AG09309 (cell line): ENCODE results near the gene ZNF583.

ENCODE experiments used
- DNase-seq: peaks from one replicate; pipeline ENCODE4 v3.0.0-alpha.2; 2010; ENCODE audit warnings: low read depth
- H3K4me3 ChIP-seq: 2 replicates; pipeline ENCODE4 v1.5.1; 2011; ENCODE audit warnings: mild to moderate bottlenecking, low read depth, low read length, moderate library complexity; ENCODE audit not compliant: control insufficient read depth
- TF ChIP-seq, protein P1 (sequence below): IDR thresholded peaks from 2 replicates; pipeline ENCODE4 v1.5.1; 2011; ENCODE audit warnings: mild to moderate bottlenecking, low read depth, low read length, inconsistent platforms; ENCODE audit not compliant: insufficient read depth, control insufficient read depth; ENCODE audit errors: missing control alignments

Gene ZNF583

DNA sequence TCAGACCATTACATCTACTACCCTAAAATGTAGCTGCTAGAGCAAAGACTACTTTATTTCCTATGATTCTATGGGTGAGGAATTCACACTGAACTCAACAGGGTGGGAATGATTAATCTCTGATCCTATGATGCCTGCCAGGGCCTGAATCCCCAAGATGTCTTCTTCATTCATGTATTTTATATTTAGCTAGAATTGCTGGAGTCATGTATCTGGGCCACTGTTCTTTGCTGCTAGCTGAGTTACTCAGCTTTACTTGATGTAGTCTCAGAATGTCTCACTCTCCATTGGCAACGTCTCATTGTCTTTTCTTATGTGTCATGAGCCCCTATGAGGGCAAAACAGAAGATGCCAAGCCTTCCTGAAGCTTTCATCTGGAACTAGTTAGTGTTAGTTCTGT lies 31.9 kb upstream of the ZNF583 start:
- DNase-seq = no peak
- TF ChIP-seq, protein P1, sequence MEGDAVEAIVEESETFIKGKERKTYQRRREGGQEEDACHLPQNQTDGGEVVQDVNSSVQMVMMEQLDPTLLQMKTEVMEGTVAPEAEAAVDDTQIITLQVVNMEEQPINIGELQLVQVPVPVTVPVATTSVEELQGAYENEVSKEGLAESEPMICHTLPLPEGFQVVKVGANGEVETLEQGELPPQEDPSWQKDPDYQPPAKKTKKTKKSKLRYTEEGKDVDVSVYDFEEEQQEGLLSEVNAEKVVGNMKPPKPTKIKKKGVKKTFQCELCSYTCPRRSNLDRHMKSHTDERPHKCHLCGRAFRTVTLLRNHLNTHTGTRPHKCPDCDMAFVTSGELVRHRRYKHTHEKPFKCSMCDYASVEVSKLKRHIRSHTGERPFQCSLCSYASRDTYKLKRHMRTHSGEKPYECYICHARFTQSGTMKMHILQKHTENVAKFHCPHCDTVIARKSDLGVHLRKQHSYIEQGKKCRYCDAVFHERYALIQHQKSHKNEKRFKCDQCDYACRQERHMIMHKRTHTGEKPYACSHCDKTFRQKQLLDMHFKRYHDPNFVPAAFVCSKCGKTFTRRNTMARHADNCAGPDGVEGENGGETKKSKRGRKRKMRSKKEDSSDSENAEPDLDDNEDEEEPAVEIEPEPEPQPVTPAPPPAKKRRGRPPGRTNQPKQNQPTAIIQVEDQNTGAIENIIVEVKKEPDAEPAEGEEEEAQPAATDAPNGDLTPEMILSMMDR = no peak

DNA sequence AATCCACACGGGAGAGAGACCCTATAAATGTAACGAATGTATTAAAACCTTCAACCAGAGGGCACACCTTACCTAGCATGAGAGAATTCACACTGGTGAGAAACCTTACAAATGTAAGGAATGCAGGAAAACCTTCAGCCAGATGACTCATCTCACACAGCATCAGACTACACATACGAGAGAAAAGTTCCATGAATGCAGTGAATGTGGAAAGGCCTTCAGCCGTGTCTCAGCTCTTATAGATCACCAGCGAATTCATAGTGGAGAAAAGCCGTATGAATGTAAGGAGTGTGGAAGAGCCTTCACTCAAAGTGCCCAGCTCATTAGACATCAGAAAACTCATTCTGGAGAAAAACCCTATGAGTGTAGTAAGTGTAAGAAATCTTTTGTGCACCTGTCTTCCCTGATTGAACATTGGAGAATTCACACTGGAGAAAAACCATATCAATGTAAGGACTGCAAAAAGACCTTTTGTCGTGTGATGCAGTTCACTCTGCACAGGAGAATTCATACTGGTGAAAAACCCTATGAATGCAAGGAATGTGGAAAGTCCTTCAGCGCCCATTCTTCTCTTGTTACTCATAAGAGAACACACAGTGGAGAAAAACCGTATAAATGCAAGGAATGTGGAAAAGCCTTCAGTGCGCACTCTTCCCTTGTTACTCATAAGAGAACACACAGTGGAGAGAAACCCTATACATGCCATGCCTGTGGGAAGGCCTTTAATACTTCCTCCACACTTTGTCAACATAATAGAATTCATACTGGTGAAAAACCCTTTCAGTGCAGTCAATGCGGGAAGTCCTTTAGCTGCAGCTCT lies 26.8 kb upstream of the ZNF583 start:
- no peak overlapping the region for H3K4me3 ChIP-seq
- DNase-seq = no peak
- TF ChIP-seq, protein P1 = no peak

More for the DNA sequence above, 31.9 kb upstream of the ZNF583 start:
- no peak overlapping the region for H3K4me3 ChIP-seq

DNA sequence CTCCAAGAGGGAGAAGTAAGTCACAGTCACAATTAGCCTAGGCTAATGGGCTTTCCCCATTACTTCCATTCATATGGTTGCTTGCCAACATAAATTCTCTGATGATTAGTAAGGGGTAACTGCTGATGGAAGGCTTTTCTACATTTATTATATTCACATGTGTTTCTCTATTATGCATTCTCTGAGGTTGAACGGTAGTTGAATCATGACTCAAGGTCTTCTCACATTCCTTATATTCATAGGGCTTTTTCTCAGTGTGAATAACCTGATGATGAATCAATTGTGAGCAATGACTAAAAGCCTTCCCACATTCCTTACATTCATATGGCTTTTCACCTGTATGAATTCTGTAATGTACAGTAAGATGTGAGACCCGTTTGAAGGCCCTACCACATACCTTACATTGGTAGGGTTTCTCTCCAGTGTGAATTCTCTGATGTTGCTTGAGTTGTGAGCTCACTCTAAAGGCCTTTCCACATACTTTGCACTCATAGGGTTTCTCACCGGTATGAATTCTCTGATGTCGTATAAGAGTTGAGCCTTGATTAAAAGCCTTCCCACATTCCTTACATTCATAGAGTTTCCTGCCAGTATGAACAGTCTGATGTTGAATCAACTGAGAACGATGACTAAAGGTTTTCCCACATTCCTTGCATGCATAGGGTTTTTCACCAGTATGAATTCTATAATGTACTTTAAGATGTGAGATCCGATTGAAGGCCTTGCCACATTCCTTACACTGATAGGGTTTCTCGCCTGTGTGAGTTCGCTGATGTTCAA lies 20.1 kb upstream of the ZNF583 start:
- DNase-seq = no peak
- no peak overlapping the region for H3K4me3 ChIP-seq
- TF ChIP-seq, protein P1 = no peak

DNA sequence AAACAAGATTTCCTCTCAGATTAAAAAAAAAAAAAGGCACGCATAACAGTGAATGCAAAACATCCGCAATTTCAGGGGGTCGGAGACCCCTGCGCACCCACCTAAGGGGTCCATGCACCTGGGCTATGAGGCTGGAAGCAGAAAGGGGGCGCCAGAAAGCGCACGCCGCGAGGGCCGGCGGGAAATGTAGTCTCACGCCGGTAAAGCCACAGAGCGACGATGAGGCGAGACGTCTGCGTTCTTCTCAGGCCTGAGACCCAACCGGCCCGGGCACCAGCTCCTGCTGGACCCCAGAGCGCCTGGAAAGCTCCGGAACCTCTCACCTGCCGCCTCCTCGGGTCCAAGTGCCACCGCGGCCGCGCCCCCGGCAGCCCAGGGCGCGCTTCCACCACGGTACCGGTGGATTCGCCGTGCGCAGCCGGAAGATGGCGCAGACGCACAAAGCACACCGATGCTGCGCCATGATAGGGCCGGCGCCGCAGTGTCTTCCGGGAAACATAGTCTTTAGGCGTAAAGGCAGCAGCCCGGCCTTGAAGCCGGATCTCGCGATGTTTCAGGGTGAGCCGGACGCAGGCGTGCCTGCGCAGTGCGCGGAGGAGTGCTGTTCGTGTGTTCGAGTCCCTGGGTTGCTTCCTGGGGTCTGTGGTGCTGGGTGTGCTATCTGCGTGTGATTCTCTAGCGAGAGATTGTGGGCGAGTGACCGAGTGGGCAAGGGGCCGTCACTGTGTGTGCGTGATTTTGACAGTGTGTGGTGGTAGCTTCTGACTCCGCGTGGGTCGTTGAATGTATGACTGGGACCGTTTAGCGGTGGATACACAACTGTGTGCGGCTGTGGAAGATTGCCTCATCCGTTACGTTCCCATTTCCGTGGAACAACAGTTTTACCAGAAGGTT lies 10.8 kb upstream of the ZNF583 start, which contains the start of gene ZNF582:
TSS of gene ZNF582 (minus strand) at position 416 of the 894 bp plus-strand sequence. CDS start 1,782 bp downstream, outside the sequence.
- DNase-seq = peak; percentile 87
- TF ChIP-seq, protein P1 = peak; percentile 87
- peak within 1 kb of the TSS; percentile 53 for H3K4me3 ChIP-seq

DNA sequence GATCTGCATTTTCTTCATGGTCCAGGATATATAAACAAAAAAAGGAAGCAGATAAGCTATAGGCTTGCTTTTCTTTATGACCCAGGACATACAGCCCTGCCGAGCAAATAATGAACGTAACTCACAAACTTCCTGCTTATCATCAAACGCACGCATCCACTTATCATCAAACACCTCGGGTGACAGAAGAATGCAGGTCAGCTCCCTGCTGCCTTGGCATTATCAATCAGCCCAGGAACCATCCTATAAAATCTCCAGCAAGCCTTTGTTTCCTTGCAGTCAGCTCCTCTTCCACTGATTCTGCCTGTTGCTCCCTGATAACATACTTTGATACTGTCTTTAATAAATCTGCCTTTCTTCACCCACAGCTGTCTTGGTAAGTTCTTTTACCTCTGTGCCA lies 5.3 kb upstream of the ZNF583 start:
- H3K4me3 ChIP-seq = no peak overlapping the region
- no peak for DNase-seq
- TF ChIP-seq, protein P1 = no peak

DNA sequence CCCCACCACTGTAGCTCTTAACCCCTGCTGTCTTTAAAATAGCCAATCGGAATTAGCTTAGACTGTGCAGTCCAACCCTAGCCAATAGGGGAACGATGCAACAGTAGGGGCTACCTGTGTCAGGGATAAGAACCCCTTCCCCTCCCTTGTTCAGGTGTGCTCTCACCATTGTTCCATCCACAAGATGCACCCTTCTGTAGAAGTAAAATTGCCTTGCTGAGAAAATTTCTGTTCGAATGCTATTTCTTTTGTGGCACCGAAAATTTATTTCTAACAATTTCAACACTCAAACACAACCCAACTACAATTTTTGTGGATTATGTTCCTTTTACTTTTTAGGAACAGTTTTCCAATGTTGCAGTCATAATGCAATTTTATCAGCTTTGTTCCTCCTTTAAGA lies 3.6 kb upstream of the ZNF583 start:
- DNase-seq = no peak
- H3K4me3 ChIP-seq = no peak overlapping the region
- TF ChIP-seq, protein P1 = no peak
